GM12873 (cell line): ENCODE results near the gene PTPRCAP.
A peak's percentile ranks its signal among the peaks of the same experiment; 100 is the strongest.

Experiments
- TF ChIP-seq, protein P1 (sequence below): IDR thresholded peaks from 2 replicates; pipeline ENCODE4 v1.5.1; 2012; ENCODE audit warnings: low read depth, mild to moderate bottlenecking, moderate library complexity, low read length, control low read depth; ENCODE audit not compliant: insufficient read depth; ENCODE audit errors: missing control alignments

Gene PTPRCAP, protein sequence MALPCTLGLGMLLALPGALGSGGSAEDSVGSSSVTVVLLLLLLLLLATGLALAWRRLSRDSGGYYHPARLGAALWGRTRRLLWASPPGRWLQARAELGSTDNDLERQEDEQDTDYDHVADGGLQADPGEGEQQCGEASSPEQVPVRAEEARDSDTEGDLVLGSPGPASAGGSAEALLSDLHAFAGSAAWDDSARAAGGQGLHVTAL

DNA sequence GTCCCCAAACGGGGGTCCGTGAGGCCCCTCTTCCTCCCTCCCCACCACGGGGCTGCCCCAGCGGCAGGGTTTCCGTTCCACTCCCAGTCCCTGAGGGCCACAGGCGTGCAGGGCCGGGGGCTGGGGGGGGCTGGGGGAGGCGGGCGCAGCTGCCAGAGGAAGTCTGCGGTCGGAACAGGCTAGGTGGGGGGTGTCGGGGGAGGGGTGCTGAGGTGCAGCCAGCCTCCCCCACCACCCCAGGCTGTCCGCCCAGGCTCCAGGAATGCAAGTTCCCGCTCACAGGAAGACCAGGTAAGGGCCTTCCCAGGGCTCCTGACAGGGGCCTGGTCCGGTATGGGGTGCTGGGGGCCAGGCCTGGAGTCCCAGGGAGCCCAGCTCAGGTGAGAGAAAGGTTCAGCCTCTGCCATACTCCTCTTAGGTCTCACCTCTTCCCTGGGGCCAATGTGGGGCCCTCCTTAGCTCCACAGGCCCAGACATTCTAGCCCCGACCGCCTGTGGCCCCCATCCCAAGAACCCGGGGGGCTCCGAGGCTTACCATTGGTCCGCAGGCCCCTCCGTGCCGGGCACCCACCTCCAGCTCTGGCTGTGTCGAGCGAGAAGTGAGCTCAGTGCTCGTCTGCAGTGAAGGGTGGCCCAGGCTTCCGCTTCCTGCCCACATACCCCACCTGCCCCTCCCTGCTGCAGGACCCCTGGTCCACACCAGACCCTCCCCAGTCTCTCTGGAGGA lies at the start of gene PTPRCAP:
Gene PTPRCAP, minus strand, starts transcription at position 601 of the 727 bp plus-strand sequence. Its CDS starts 63 bp downstream, at position 538.
- TF ChIP-seq, protein P1, sequence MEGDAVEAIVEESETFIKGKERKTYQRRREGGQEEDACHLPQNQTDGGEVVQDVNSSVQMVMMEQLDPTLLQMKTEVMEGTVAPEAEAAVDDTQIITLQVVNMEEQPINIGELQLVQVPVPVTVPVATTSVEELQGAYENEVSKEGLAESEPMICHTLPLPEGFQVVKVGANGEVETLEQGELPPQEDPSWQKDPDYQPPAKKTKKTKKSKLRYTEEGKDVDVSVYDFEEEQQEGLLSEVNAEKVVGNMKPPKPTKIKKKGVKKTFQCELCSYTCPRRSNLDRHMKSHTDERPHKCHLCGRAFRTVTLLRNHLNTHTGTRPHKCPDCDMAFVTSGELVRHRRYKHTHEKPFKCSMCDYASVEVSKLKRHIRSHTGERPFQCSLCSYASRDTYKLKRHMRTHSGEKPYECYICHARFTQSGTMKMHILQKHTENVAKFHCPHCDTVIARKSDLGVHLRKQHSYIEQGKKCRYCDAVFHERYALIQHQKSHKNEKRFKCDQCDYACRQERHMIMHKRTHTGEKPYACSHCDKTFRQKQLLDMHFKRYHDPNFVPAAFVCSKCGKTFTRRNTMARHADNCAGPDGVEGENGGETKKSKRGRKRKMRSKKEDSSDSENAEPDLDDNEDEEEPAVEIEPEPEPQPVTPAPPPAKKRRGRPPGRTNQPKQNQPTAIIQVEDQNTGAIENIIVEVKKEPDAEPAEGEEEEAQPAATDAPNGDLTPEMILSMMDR: no peak

DNA sequence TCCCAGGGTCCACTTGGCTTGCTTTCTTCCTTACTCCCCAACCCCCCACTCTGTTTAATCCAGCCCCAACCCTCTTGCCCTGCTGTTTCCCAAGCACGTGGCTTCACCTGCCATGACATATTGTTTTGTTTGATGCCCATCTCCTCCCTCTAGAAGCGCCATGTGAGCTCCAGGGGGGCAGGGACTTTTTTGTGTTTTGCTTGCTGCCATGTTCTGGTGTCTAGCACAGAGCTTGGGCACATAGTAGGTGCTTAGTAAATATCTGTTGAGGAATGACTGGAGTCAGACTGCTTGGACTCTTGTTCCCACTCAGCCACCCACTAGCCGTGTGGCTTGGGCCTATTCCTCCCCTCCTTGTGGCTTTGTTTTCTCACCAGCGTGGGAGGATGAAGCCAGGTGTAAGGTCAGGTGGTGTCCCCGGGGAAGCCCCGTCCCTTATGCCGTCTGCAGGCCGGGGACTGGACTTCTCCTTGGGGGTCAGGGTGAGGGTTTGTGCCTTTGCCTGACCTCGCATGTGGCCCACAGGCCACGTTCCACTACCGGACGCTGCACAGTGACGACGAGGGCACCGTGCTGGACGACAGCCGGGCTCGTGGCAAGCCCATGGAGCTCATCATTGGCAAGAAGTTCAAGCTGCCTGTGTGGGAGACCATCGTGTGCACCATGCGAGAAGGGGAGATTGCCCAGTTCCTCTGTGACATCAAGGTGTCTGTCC lies 49.2 kb upstream of the PTPRCAP start:
- TF ChIP-seq, protein P1: no peak

GRCh38 chr11:67484847-67485311 lies 47.4 kb upstream of the PTPRCAP start:
- TF ChIP-seq, protein P1: no peak

GRCh38 chr11:67483831-67484665 lies 46.6 kb upstream of the PTPRCAP start:
- TF ChIP-seq, protein P1: no peak

GRCh38 chr11:67482827-67483798 lies 45.6 kb upstream of the PTPRCAP start, which contains the start of gene AIP:
Gene AIP (plus strand): TSS chr11:67483026. CDS start chr11:67483159, 133 bp downstream.
- TF ChIP-seq, protein P1: peak; percentile 28

- TF ChIP-seq, protein P1: no peak
Observed at GRCh38 chr11:67482275-67482826, 44.9 kb upstream of the PTPRCAP start.
